Panc1 (cell line): ENCODE data around the gene ESRRG. TPM values are rescaled to one million over a fixed set of nuclear protein-coding genes. Genes with fewer than 3 reads are reported as not detected.

Experiments
- ATAC-seq: fragments of 200-7000 bp; cut with Tn5 transposase; 2 replicates; pipeline ENCODE4 v1.9.1; 2020; ENCODE audit warnings: mild to moderate bottlenecking, moderate library complexity
- BruUV-seq: library from RNA; stranded (reverse); fragments of 400-500 nt; replicated peaks from 2 replicates; lab custom pipeline; 2021; lab: Mats Ljungman, UMichigan
- CTCF ChIA-PET: fragments of 300-600 bp; sonication (Branson Sonifier 250); formaldehyde crosslinking; loops from one replicate; lab custom pipeline; 2022; ENCODE audit warnings: antibody characterized with exemption; lab: Charles Lee
- POLR2A ChIA-PET: fragments of 300-600 bp; sonication (Branson Sonifier 250); formaldehyde crosslinking; loops from one replicate; lab custom pipeline; 2022; ENCODE audit warnings: antibody characterized with exemption; lab: Charles Lee
- DNase-seq: peaks from one replicate; pipeline ENCODE4 v3.0.0-alpha.2; 2010; ENCODE audit warnings: low read depth, low spot score
- H3K27ac ChIP-seq: 2 replicates; pipeline ENCODE4 v1.5.1; 2011; ENCODE audit warnings: mild to moderate bottlenecking, low read length, inconsistent platforms
- H3K27me3 ChIP-seq: fragments of 200-500 bp; sonication (Bioruptor generic); 2 replicates; pipeline ENCODE4 v1.6.0; 2014; ENCODE audit warnings: low read length, inconsistent platforms; ENCODE audit not compliant: control insufficient read depth, insufficient read depth
- H3K36me3 ChIP-seq: fragments of 200-500 bp; sonication (Bioruptor generic); 2 replicates; pipeline ENCODE4 v1.5.1; 2014; ENCODE audit warnings: inconsistent platforms, mild to moderate bottlenecking, low read length, moderate library complexity; ENCODE audit not compliant: control insufficient read depth, insufficient read depth
- H3K4me1 ChIP-seq: 2 replicates; pipeline ENCODE4 v1.5.1; 2011; ENCODE audit warnings: inconsistent platforms, mild to moderate bottlenecking, low read length, moderate library complexity; ENCODE audit not compliant: control insufficient read depth, insufficient read depth
- H3K4me3 ChIP-seq, 2 experiments: 2 replicates each; pipeline ENCODE4 v1.5.1; 2011 to 2012; ENCODE audit warnings: low read depth in 2 of 2, low read length in 2 of 2, mild to moderate bottlenecking in 2 of 2, inconsistent platforms in 1 of 2, moderate library complexity in 1 of 2
- H3K9me3 ChIP-seq: fragments of 200-500 bp; sonication (Bioruptor generic); 2 replicates; pipeline ENCODE4 v1.5.1; 2014; ENCODE audit warnings: low read depth, mild to moderate bottlenecking, inconsistent platforms, low read length, moderate library complexity; ENCODE audit not compliant: control insufficient read depth, insufficient read depth
- POLR2AphosphoS5 ChIP-seq: IDR thresholded peaks from 2 replicates; pipeline ENCODE4 v1.6.1; 2012; ENCODE audit warnings: mild to moderate bottlenecking, low read depth, low read length, moderate library complexity
- SIN3A ChIP-seq: IDR thresholded peaks from 2 replicates; pipeline ENCODE4 v1.6.1; 2012; ENCODE audit warnings: low read depth, mild to moderate bottlenecking, low read length, moderate library complexity, borderline replicate concordance; ENCODE audit not compliant: insufficient read depth
- TCF7L2 ChIP-seq: IDR thresholded peaks from 2 replicates; pipeline ENCODE4 v1.6.1; 2011; ENCODE audit warnings: mild to moderate bottlenecking, low read depth, low read length, inconsistent platforms
- in situ Hi-C: cut with HindIII; loops from 2 replicates; pipeline ENCODE4 v1.10.0; 2016; ENCODE audit warnings: low sequenced_read_pairs, low pct_unique_long_range_greater_than_20kb
- intact Hi-C: fragments of 100-400 bp; cut with micrococcal nuclease; formaldehyde crosslinking; loops from one replicate; pipeline ENCODE4 v1.10.0; 2022; ENCODE audit not compliant: unreplicated experiment
- total RNA-seq: library from RNA; stranded (reverse); gene quantifications from one replicate; pipeline ENCODE4 v1.2.1, GENCODE V29; 2021; ENCODE audit not compliant: unreplicated experiment
- TF ChIP-seq, protein P1 (sequence below), 2 experiments: IDR thresholded peaks; 2 replicates each; pipeline ENCODE4 v1.6.1; 2011 to 2012; ENCODE audit warnings: low read depth in 2 of 2, control low read depth in 1 of 2, low read length in 1 of 2, mild to moderate bottlenecking in 1 of 2, moderate library complexity in 1 of 2; ENCODE audit not compliant: insufficient read depth in 1 of 2
- TF ChIP-seq, protein P2 (sequence below): fragments of 450-650 bp; IDR thresholded peaks from 2 replicates; pipeline ENCODE4 v1.5.1; 2017; ENCODE audit warnings: mild to moderate bottlenecking

Gene ESRRG
- total RNA-seq, 1 experiment from 2014 or later: not detected

DNA sequence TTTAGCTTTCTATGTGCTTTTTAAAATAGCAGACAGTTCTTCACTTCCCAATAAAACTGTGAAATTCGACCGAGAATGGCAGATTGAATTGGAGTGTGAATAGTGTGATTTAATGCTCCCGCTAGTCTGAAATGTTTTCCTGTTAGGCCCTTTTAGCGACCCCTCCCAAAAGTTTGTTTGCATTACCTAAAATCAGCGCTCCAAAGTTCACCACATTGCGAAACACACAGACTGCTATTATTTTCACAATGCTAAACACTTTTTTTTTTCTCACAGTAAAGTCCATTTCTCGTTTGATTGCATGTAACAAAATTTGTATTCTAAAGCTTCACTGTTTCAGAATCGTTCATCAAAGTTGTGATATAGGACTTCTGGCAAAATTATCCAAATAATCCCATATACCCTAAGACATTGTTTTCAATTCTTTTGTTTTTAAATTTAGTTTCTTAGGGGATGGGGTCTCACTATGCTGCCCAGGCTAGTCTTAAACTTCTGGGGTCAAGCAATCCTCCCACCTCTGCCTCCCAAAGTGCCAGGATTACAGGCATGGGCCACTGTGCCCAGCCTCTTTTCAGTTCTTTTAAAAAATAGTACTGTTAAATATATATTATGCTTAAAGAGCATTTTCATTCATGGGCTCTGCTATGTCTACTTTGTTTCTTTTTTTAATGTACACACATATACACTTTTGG lies 223.5 kb downstream of the ESRRG start:
- DNase-seq: no peak
- in situ Hi-C loops: no loop called here
- CTCF ChIA-PET: no interaction called here
- Histone ChIP-seq H3K27me3 (no peaks in the 10 kb centered on the region), H3K4me3 (no peak overlapping the region), H3K4me1 (no peaks in the 10 kb centered on the region), H3K9me3 (0 out of 2 replicates have a peak, but pooled peaks cover 2% of the 10 kb centered on the region), H3K36me3 (no peaks in the 10 kb centered on the region), H3K27ac (no peak overlapping the region)
- no peak for TF ChIP-seq SIN3A
- TF ChIP-seq POLR2AphosphoS5: no peak
- TF ChIP-seq, protein P1, sequence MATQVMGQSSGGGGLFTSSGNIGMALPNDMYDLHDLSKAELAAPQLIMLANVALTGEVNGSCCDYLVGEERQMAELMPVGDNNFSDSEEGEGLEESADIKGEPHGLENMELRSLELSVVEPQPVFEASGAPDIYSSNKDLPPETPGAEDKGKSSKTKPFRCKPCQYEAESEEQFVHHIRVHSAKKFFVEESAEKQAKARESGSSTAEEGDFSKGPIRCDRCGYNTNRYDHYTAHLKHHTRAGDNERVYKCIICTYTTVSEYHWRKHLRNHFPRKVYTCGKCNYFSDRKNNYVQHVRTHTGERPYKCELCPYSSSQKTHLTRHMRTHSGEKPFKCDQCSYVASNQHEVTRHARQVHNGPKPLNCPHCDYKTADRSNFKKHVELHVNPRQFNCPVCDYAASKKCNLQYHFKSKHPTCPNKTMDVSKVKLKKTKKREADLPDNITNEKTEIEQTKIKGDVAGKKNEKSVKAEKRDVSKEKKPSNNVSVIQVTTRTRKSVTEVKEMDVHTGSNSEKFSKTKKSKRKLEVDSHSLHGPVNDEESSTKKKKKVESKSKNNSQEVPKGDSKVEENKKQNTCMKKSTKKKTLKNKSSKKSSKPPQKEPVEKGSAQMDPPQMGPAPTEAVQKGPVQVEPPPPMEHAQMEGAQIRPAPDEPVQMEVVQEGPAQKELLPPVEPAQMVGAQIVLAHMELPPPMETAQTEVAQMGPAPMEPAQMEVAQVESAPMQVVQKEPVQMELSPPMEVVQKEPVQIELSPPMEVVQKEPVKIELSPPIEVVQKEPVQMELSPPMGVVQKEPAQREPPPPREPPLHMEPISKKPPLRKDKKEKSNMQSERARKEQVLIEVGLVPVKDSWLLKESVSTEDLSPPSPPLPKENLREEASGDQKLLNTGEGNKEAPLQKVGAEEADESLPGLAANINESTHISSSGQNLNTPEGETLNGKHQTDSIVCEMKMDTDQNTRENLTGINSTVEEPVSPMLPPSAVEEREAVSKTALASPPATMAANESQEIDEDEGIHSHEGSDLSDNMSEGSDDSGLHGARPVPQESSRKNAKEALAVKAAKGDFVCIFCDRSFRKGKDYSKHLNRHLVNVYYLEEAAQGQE (IDR thresholded peaks at IDR 0.05; ENCODE audit: insufficient read depth in 1 of 2, low read depth in 2 of 2, low read length in 1 of 2): no peak
- TF ChIP-seq, protein P2, sequence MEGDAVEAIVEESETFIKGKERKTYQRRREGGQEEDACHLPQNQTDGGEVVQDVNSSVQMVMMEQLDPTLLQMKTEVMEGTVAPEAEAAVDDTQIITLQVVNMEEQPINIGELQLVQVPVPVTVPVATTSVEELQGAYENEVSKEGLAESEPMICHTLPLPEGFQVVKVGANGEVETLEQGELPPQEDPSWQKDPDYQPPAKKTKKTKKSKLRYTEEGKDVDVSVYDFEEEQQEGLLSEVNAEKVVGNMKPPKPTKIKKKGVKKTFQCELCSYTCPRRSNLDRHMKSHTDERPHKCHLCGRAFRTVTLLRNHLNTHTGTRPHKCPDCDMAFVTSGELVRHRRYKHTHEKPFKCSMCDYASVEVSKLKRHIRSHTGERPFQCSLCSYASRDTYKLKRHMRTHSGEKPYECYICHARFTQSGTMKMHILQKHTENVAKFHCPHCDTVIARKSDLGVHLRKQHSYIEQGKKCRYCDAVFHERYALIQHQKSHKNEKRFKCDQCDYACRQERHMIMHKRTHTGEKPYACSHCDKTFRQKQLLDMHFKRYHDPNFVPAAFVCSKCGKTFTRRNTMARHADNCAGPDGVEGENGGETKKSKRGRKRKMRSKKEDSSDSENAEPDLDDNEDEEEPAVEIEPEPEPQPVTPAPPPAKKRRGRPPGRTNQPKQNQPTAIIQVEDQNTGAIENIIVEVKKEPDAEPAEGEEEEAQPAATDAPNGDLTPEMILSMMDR: no peak
- no peak for TF ChIP-seq TCF7L2
- intact Hi-C loops: no loop called here
- POLR2A ChIA-PET: no interaction called here
- no peak for ATAC-seq
- no TSS peak for BruUV-seq

DNA sequence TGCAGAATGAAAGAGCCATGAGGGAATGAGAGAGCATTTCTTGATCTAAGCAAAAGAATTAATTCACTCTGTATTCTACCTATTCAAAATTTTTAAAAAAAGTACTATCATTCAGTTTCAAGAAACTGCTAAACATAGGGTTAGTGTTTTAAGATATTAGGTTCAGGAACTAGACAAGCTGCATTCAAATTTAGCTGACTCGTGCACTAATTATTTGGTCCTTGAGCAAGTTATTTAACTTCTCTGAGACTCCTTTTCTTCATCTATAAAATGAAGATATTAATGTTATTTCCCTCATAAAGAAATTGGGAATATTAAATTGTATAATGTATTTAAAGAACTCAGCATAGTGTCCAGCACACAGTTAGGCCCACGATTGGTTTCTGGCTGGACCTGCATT lies 225.0 kb downstream of the ESRRG start:
- DNase-seq (no peak), ATAC-seq (no peak)
- BruUV-seq: no TSS peak
- Histone ChIP-seq H3K27me3 (no peaks in the 10 kb centered on the region), H3K27ac (no peak overlapping the region), H3K36me3 (no peaks in the 10 kb centered on the region), H3K4me3 (no peak overlapping the region), H3K4me1 (no peaks in the 10 kb centered on the region), H3K9me3 (0 out of 2 replicates have a peak, but pooled peaks cover 5% of the 10 kb centered on the region)
- intact Hi-C loops (no loop called here), in situ Hi-C loops (no loop called here)
- ChIA-PET POLR2A (no interaction called here), CTCF (no interaction called here)
- no peak for TF ChIP-seq SIN3A
- TF ChIP-seq, protein P1 (IDR thresholded peaks at IDR 0.05; ENCODE audit: insufficient read depth in 1 of 2, low read depth in 2 of 2, low read length in 1 of 2): no peak
- TF ChIP-seq POLR2AphosphoS5: no peak
- no peak for TF ChIP-seq TCF7L2
- TF ChIP-seq, protein P2: no peak
